HG03159 (cell line): ENCODE data around the gene CSRNP3.
"Not testable (repeated sequence)": the region's sequence is repeated elsewhere in the genome, so short reads cannot be mapped to it uniquely, and the experiment has no call there.

Experiments
- ATAC-seq: cut with Tn5 transposase; IDR thresholded peaks from one replicate; pipeline ENCODE4 v1.9.1; 2021; ENCODE audit warnings: mild to moderate bottlenecking, moderate library complexity; ENCODE audit not compliant: unreplicated experiment

Gene CSRNP3

DNA sequence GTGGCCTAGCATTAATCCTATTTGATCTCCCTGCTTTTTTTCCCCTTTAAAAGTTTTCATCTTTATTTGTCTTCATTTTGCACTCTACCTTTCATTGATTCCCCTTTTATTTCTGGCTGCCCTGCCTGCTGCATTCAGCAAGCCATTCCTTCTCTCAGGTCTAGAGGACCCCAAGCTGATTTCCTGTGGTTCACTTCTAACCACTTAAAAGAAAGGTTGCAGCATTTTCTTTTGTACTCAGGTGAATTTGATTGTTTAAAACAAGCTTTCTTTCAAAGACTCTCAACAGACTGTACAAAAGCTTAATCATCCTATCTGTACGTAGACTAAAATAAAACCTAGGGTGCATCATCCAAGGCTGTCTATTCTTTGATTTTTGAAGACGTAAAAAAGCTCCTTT, 160.3 kb downstream of the CSRNP3 start:
- no peak for ATAC-seq

DNA sequence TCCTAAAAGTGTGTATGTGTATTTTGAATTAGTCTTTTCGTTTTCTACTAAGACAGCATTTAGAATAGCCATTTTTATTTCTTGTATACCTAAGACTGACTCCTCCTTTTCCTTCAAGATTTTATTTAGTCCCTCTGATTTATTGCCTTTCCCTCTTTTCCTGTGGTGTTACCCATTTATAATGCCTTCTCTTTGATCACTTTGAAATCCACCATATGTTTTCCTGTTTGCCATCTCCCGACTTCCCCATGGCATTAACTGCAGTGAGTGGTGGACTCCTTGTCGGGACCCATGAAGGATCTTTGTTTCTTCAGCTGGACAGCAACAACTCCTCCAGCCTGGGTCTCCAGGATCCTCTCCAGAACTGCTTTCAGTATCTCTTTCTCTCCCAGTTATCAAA, 160.7 kb downstream of the CSRNP3 start:
- no peak for ATAC-seq

DNA sequence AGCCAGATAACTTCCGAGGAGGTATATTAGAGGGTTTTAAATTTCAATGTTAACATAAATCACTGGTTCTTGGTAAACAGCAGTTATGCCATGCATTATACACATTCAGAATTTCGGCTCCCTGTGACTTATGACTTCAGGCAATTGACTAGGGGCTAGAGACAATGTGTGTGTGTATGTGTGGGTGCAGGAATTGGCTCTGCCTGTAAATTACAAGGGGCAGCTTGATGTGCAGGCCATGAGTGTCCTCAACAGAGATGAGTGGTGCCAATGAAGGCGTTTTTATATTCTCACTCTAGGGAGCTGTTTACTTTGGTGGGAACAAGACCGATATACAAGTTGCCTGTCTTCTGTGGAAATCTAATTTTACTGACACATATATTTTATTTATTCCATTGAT, 161.6 kb downstream of the CSRNP3 start:
- no peak for ATAC-seq

DNA sequence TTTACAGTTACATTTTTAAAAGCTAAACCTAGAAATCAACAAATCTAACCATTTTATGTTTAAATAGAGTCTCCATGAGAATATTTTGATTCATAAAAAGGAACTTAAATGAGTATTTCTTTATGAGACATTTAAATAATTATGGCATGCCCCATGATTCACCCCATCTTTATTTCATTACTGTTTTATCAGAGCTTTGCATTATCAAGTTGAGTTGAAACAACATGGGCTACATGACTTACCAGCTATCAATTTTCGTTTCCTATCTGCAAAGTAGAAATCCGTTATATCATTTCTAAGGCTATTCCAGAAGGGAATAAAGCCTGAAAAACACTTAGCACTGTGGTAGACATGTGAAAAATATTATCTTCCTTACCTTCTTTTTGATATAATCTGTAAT, 163.1 kb downstream of the CSRNP3 start:
- ATAC-seq = no peak

DNA sequence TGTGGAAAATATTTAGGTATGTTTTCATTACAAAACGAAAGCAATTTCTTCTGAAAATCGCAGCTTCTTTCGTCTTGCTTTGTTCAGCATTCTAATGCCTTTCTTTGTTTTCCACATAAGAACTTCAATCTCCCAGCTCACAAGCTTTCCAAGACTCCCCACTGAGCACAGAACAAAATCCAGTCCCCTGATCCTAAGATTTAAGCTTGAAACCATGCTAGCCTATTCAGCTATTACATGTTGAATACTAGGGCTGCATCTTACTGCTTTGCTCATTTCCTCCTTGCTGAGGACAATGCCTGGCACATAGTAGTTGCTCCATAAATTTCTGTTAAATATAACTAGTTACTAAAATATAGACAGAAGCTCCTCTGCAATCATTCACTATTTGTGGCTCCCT, 163.9 kb downstream of the CSRNP3 start:
- no peak for ATAC-seq

DNA sequence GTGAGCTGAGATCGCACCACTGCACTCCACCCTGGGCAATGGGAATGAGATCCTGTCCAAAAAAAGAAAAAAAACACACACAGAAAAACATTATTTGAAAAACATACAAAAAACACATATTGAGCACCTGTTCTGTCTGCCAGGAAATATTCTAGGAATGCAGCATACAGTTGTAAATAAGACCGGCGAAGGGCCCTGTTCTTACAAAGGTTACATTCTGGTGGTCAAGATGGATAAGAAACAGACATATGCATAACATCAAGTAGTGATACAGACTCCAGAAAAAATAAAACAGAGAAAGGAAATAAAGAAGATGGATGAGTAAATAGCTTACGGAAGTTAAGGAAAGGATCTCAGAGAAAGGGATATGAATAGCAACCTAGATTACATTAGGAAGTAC, 164.8 kb downstream of the CSRNP3 start:
- no peak for ATAC-seq

DNA sequence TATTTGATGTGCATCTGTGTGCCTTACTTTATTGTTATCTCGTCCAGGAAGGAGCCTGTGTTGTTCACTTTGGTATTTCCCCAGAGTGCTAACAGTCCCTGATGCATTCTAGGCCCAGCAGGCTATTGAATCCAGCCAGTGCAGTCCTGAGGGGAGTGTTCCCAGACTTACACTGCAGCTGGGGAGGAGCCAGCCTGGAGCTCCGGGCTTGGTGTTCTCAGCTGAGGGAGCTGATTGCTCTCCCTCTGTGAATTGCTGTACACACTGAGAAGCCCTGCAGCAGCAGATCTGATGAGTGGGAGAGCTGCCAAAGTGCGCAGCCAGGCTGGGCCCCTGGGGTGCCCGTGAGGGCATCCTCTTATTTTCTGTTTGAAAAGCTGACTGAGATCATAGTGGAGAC, 165.4 kb downstream of the CSRNP3 start:
- ATAC-seq = no peak

DNA sequence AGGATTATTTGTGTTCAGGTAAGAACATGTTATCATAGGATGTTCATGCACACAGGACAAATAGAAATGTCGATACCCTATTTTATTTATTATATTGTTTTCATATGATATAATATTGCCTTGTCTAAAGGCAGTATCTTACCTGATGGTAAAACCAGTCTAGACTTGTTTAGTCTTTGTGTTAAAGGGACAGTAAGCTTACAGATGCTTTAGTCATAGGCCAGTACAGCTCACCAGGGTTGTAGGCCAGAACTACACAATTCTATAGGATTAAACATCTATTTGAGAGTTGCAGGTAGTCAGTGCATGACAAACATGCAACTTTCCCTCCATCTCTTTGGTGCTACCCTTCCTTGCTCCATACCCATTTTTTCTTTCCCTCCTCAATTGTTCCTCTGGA, 166.0 kb downstream of the CSRNP3 start:
- no peak for ATAC-seq

DNA sequence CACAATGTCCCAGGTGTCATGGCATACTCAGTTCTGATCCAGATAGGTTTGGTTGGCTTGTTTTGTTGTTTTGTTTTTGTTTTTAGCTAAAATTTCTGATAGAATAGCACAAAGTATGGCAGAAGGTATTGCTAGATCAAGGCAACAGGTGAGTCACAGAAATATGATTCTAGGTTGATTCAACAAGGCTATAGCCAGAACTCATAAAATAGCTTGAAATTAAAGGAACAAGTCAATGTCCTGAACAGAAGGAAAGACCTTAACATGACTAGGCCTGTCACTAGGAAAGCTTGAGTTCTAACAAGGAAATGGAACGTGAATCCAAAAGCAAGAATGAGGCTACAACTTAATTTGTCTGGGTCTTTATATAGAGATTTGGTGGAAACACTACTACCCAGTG, 167.5 kb downstream of the CSRNP3 start:
- ATAC-seq = no peak

DNA sequence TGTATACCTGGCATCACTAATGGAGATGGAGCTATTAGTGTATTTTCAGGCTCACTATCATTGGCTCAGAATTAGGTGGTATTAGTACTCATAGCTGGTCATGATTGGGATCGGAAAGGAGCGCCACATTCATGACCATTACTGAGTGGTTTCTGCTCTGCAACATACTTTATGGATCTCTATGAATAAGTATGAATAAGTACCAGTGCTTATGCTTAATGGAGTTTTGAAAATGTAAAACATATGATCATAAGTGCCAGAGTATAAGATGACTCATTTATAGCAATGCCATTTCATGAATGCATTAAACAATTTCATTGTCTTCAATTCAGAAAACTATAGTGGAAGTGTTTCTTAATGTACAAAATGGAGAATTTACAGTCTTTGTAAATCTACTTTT, 167.9 kb downstream of the CSRNP3 start:
- ATAC-seq = no peak

DNA sequence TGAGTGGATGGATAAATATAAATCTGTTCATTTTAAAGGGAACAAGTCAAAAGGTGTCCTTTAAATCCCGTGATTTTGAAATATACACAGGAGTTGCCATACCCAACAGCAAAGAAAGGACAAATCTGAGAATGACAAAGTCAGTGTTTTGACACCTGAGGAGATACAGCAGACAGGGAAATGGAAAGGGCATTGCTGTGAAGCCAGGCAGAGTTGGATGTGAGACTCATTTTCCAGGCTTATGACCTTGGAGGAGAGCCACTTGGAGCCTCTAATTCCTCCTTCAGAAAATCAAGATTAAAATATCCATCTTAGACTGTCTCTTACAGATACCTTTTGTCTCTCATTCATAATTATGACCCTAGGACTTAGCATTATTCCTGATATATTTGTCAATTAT, 170.0 kb downstream of the CSRNP3 start:
- ATAC-seq = no peak

DNA sequence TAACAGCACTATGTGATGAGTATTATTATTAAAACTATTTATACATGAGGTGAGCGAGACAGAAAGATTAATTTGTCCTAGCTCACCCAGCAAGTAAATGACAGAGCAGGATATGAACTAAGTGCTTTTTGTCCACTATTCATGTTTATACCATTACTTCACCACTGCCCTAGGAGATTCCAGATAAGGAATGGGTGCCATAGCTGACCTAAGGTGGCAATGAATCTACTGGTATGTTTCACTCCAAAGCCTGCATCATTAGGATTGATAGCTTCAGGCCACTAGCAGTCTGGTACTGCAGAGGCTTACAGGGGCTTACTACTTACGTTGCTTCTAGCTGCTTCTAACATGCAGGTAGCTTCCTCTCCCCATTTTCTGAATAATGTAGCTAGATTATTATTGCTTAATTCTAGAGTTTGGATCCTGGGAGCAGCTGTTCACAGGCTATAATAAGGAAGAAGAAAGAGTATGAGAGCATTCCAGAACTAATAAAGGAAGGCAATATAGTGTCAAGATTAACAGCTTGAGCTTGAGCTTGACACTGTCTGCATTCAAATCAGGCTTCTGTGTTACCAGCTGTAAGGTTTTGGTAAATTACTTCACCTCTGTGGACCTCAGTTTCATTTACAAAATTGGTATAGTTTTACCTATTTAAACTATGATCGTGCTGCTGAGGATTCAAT, 170.9 kb downstream of the CSRNP3 start:
- ATAC-seq = no peak

DNA sequence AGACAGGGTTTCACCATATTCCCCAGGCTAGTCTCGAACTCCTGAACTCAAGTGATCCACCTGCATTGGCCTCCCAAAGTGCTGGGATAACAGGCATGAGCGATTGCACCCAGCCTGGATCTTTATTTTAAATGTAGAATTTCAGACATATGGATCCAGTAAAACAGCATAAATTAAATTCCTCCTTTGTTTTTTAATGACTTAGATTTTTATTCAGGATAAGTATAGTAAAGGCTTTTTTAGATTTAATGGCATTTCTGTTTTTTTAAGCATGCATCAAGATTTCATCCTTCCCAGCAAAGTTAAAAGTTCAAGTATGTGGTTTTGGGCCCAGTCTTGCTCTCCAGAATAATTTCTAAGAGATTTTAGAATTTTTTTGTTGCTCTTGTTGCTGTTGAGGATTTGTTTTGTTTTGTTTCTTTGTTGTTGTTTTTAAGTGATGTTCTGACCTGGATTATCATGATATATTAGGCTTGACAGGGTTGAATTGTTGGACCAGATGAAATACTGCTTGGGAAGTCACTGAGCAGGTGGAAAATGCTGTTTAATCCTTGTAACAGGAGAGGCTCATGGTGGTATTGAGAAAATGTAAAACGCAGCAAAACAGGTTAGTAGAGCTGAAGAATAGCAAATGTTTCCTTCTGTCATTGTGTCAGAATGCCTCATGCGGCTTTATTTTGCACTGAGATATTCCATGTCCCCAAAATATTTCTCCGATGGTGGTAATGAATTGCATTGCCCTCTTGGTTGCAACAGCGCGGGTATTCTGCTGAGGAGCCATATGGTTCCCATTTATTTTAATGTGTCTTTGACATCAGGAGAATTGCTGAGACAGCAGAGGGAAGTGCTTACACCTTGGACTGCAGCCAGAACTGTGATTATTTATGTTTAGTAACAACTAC, 176.7 kb downstream of the CSRNP3 start:
- no peak for ATAC-seq

DNA sequence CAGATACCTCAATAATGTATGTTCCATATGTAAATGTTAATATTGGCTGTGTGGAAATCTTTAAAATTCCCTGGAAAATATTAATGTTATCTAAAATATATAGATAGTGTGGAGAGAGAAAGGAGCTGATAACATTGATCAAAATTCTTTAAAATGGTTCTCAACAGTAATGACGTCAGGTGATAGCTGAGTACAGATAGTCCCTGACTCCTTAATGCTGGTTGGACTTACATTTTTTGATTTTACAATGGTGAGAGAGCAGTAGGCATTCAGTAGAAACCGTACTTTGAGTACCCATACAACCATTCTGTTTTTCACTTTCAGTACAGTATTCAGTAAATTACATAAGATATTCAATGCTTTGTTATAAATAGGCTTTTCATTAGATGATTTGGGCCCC, 177.9 kb downstream of the CSRNP3 start:
- no peak for ATAC-seq

DNA sequence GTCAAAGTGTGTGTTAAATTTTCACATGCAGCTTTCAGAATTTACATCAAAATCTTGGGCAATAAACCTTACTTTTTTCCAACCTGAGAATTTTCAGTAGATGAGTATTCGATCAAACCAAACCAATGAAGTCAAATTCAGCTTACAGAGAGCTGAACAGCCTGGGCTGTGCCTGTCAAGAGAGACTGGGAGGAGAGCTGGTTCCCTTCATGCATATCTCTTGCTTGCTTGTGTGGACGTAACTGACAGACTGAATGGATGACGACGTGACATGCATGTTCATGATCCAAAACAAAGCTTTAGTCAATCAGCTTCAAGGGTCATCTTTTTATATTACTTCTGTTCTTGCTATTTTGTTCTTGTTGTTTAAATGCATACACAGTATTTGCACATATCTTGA, 179.3 kb downstream of the CSRNP3 start:
- ATAC-seq = no peak

DNA sequence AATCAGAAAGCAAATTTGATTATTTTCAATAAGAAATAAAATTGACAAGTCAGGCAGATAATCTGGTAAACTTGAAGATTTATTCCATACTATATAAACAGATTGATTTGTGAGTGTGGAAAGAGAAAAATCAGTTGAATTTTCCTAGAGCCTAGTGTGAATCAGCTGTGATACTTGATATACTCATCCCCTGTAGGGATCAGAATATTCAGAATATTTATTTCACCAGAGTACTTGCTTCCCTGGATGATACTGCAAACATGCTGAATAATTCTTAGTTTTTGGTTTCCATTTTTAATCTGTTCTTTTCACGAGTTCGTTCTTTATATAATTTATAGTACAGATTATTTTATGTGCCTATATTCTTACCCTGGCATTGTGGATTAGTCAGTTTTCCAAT, 181.7 kb downstream of the CSRNP3 start:
- no peak for ATAC-seq

DNA sequence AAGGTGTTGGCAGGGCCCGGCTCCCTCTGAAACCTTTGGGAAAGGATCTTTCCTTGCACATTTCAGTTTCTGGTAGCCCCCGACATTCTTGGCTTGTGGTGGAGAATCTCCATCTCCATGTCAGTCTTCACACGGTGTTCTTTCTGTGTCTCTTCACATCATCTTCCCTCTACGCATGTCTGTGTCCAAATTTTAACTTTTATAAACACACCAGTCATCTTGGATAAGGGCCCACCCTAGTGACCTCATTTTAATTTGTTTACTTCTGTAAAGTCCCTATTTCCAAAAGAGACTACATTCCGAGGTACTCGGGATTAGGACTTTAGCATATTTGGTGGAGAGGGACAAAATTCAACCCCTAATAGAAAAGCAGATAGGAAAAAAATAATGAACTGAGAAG, 186.2 kb downstream of the CSRNP3 start:
- no peak for ATAC-seq

DNA sequence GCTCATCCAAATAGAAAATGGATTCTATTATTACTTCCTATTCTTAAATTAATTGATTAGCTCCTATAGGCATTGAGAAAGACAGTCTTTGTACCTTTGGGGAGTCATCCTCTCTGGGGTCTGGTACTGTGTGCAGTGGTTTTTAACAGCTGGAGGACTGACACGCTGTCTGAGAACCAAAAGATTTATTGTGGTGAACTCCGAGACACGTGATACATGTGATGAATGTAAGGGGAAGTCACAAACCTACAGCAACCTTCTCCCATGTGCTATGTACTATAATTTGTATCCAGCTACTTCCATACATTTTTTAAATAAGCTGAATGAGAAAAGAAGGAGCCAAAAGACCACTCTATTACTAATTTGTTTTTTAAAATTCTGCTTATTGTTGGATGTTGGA, 190.9 kb downstream of the CSRNP3 start:
- peak; percentile 82 for ATAC-seq

DNA sequence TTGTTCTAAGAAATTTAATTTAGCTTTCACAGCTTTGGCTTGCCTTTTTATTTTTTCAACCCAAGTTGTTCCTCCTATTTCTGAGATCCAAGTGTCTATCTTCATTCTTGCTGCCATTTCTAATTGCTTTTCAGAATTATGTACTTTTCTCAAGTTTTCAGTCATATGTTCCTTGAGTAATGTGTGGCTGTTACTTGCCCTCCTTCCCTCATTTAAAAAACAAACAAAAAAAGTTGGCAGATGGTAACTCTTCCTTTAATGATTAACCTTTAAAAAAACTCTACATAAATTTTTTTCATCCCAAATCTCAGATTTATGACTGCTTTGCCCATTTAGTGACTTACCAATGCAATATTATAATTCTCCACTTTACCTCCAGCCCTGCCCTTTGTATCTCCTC, 193.2 kb downstream of the CSRNP3 start:
- no peak for ATAC-seq

DNA sequence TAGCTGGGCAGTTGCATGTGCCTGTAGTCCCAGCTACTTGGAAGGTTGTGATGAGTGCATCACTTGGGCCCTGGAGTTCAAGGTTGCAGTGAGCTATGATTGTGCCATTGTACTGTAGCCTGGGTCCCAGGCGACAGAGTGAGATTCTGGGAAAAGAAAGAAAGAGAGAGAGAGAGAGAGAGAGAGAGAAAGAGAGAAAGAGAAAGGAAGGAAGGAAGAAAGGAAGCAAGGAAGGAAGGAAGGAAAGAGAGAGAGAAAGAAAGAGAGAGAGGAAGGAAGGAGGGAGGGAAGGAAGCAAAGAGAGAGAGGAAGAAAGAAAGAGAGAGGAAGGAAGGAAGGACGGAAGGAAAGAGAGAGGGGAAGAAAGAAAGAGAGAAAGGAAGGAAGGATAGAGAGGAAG, 196.1 kb downstream of the CSRNP3 start:
- no peak for ATAC-seq

DNA sequence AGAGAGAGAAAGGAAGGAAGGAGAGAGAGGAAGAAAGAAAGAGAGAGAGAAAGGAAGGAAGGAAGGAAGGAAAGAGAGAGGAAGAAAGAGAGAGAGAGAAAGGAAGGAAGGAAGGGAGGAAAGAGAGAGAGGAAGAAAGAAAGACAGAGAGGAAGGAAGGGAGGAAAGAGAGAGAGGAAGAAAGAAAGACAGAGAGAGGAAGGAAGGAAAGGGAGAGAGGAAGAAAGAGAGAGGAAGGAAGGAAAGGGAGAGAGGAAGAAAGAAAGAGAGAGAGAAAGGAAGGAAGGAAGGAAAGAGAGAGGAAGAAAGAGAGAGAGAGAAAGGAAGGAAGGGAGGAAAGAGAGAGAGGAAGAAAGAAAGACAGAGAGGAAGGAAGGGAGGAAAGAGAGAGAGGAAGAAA, 196.6 kb downstream of the CSRNP3 start:
- ATAC-seq = not testable (repeated sequence)

DNA sequence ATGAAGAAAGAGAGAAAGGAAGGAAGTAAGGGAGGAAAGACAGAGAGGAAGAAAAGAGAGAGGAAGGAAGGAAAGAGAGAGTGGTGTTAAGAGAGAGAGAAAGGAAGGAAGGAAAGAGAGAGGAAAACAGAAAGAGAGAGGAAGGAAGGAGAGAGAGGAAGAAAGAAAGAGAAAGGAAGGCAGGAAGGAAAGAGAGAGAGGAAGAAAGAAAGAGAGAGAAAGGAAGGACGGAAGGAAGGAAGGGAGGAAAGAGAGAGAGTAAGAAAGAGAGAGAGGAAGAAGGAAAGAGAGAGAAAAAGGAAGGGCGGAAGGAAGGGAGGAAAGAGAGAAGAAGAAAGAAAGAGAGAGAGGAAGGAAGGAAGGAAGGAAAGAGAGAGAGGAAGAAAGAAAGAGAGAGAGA, 197.1 kb downstream of the CSRNP3 start:
- no peak for ATAC-seq

DNA sequence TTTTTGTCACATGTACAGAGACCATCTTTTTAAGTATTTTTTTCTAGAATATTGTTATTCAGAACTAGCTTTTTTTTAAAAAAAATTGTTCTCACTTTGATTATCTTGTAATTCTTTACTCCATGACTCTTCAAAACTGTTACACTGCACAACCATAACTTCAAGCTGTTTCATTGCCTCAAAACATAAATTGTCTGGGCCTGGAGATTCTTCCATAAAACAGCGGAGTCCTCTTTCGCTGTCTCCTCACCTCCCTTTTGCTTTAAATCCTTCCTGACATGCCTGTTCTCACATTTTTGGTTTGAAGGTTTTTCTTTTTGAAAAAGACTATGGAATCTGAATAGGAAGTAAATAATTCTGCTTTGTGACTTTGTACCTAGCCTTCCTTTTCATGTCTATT, 197.9 kb downstream of the CSRNP3 start:
- no peak for ATAC-seq
